Ascending aorta (tissue), 2 donors: ENCODE measurements around the gene ETV5. TPM values are rescaled to one million over a fixed set of nuclear protein-coding genes. Genes with fewer than 3 reads are reported as not detected.

Source experiments
- DNase-seq, 2 donors: peaks; one replicate each; pipeline ENCODE4 v3.0.0-alpha.2; 2019; ENCODE audit warnings: low spot score in 2 of 2
- H3K27ac ChIP-seq, 2 donors: fragments of 200-600 bp; sonication (generic); one replicate each; pipeline ENCODE4 v1.5.1; 2016 to 2017; ENCODE audit warnings: mild to moderate bottlenecking in 1 of 2
- H3K27me3 ChIP-seq: fragments of 200-600 bp; sonication (generic); one replicate; pipeline ENCODE4 v1.5.1; 2017
- H3K36me3 ChIP-seq, 2 donors: fragments of 200-600 bp; sonication (generic); one replicate each; pipeline ENCODE4 v1.5.1; 2016
- H3K4me1 ChIP-seq, 2 donors: fragments of 200-600 bp; sonication (generic); one replicate each; pipeline ENCODE4 v1.5.1; 2016 to 2017; ENCODE audit warnings: mild to moderate bottlenecking in 1 of 2
- H3K4me3 ChIP-seq, 2 donors: fragments of 200-600 bp; sonication (generic); one replicate each; pipeline ENCODE4 v1.5.1; 2016 to 2017; ENCODE audit warnings: mild to moderate bottlenecking in 1 of 2
- H3K9me3 ChIP-seq, 2 donors: fragments of 200-600 bp; sonication (generic); one replicate each; pipeline ENCODE4 v1.5.1; 2016
- intact Hi-C: fragments of 100-400 bp; cut with DNase I; formaldehyde crosslinking; loops from one replicate; pipeline ENCODE4 v1.15.1; 2023
- total RNA-seq: library from RNA; depleted of rRNA; stranded (reverse); fragments of >200 nt; gene quantifications from one replicate; pipeline ENCODE4 v1.1.0, GENCODE V29; 2016
- TF ChIP-seq, protein P1 (sequence below), 3 experiments: fragments of 200-600 bp in 2 of 3; fragments of 450-650 bp in 1 of 3; sonication (generic) in 2 of 3; IDR thresholded peaks; one replicate each; pipeline ENCODE4 v1.5.1; 2016 to 2019; ENCODE audit warnings: antibody characterized with exemption in 3 of 3, mild to moderate bottlenecking in 1 of 3, moderate library complexity in 1 of 3

Gene ETV5
- total RNA-seq, 1 donor from 2014 or later, result 15.8 TPM

DNA sequence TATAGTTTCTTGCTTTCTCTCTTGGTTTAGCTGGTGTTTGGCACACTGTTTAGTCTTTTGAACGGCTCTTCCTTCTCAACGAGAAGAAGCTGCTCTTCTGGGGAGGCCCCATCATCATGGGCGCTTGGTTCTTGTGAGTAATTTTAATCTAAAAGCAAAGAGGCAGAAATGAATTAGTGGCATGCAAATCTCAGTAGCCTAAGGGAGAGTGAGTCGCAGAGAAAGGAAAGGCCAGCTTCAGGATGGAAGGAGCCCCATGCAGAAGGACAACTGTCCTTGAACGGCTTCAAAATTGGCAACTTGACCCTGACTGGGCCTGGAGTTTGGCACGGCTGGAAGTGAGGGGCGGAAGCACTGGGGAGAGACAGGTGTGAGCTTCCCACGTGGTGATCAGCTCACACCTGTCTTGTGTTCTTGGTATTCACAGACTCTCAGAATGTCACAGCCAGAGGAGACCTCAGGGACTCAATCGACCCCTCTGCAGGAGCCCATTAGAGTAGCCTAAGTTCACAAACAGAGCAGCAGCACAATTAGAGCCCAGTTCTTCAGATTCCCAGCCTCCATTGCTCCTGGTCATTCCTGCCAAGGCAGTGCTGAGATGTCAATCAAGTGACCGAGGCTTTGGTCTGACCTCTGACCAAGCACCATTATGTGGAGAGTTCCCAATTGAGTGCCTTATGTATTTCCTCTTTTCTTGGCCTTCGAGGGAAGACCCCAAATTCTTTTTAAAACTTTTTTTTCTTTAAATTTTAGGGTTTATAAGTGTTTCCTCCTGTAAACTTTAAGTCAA is 41.3 kb upstream of the ETV5 start:
- peaks cover 0 to 7% of the 10 kb centered on the region in 2 donors for H3K36me3 ChIP-seq
- DNase-seq, result peak in 1 of 2 donors; percentile 43
- TF ChIP-seq, protein P1, sequence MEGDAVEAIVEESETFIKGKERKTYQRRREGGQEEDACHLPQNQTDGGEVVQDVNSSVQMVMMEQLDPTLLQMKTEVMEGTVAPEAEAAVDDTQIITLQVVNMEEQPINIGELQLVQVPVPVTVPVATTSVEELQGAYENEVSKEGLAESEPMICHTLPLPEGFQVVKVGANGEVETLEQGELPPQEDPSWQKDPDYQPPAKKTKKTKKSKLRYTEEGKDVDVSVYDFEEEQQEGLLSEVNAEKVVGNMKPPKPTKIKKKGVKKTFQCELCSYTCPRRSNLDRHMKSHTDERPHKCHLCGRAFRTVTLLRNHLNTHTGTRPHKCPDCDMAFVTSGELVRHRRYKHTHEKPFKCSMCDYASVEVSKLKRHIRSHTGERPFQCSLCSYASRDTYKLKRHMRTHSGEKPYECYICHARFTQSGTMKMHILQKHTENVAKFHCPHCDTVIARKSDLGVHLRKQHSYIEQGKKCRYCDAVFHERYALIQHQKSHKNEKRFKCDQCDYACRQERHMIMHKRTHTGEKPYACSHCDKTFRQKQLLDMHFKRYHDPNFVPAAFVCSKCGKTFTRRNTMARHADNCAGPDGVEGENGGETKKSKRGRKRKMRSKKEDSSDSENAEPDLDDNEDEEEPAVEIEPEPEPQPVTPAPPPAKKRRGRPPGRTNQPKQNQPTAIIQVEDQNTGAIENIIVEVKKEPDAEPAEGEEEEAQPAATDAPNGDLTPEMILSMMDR (IDR thresholded peaks at IDR 0.05), result no peak
- H3K27ac ChIP-seq, result no peak overlapping the region
- no peaks in the 10 kb centered on the region for H3K4me1 ChIP-seq
- intact Hi-C loops, result no loop called here
- no peaks in the 10 kb centered on the region for H3K9me3 ChIP-seq
- no peak overlapping the region for H3K4me3 ChIP-seq
- no peaks in the 10 kb centered on the region for H3K27me3 ChIP-seq

DNA sequence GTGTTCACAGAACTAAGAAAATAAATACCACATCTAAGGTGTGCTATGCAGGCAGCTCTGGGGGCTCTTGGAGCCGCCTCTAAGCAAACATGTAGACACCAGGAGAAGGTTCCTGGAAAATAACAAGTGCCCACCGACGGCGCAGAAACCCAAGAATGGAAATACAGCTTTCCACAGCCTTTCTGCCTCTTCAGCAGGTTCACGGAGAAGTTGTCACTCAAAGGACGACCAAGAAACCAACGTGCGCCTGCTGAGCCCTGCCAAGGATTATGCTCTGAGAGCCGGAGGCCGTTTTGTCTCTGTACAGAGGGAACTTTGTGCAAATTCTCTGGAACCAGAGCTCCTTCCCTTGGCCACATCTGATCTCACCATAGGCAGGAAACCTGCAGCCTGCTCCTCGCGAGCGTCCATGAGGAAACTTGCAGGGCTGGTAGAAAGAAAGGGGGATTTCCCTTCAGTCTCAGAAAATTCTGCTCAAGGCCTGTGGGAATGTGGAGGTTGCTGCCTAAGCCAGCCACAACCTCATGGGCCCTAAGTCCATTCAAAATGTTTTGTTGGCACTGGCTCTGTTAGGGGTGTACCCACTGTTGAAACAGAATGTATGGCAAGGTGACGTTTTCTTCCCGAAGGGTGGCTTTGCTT is 40.6 kb upstream of the ETV5 start:
- intact Hi-C loops, result no loop called here
- Histone ChIP-seq H3K4me1 (no peaks in the 10 kb centered on the region), H3K4me3 (no peak overlapping the region), H3K27ac (no peak overlapping the region), H3K36me3 (peaks cover 0 to 7% of the 10 kb centered on the region in 2 donors), H3K27me3 (no peaks in the 10 kb centered on the region), H3K9me3 (no peaks in the 10 kb centered on the region)
- TF ChIP-seq, protein P1 (IDR thresholded peaks at IDR 0.05), result no peak
- DNase-seq, result peak in 1 of 2 donors; percentile 61

DNA sequence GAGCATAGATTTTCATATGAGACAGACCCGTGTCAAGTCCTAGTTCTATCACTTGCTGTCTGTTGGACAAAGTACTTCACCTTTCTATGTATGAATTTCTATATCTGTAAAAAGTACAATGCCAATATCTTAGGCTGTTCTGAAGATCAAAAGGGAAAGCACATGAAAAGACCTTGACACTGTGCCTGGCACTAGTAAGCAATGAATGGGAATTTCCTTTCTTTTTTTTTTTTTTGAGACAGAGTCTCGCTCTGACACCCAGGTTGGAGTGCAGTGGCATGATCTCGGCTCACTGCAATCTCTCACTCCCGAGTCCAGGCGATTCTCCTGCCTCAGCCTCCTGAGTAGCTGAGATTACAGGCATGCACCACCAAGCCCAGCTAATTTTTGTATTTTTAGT is 35.4 kb upstream of the ETV5 start:
- Histone ChIP-seq H3K36me3 (no peaks in the 10 kb centered on the region), H3K4me3 (no peak overlapping the region), H3K27me3 (no peaks in the 10 kb centered on the region), H3K4me1 (no peaks in the 10 kb centered on the region), H3K27ac (no peak overlapping the region), H3K9me3 (no peaks in the 10 kb centered on the region)
- intact Hi-C loops, result no loop called here
- TF ChIP-seq, protein P1 (IDR thresholded peaks at IDR 0.05), result no peak
- no peak for DNase-seq

DNA sequence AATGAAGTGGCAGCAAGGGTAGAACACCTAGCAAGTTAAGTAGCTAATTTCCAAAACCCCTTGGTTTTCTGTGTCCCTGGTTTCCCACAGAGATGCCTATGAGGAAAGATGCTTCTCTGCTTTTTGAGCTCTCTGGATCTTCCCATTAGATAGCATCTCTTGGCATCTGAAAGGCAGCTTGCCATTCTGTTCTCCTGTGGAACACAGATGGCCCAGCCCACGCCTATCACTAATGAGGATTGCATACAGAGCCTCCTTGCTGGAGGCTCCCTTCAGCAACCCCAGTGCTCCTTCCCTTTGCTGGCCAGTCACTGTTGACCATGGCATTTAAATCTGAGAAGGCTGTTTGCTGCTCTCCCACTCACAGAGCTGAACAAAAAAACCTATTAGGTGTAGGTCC is 34.4 kb upstream of the ETV5 start:
- TF ChIP-seq, protein P1 (IDR thresholded peaks at IDR 0.05), result no peak
- no peak overlapping the region for H3K4me3 ChIP-seq
- no peaks in the 10 kb centered on the region for H3K36me3 ChIP-seq
- no peaks in the 10 kb centered on the region for H3K27me3 ChIP-seq
- no peaks in the 10 kb centered on the region for H3K4me1 ChIP-seq
- intact Hi-C loops, result no loop called here
- no peak overlapping the region for H3K27ac ChIP-seq
- peak in 1 of 2 donors; percentile 42 for DNase-seq
- no peaks in the 10 kb centered on the region for H3K9me3 ChIP-seq

DNA sequence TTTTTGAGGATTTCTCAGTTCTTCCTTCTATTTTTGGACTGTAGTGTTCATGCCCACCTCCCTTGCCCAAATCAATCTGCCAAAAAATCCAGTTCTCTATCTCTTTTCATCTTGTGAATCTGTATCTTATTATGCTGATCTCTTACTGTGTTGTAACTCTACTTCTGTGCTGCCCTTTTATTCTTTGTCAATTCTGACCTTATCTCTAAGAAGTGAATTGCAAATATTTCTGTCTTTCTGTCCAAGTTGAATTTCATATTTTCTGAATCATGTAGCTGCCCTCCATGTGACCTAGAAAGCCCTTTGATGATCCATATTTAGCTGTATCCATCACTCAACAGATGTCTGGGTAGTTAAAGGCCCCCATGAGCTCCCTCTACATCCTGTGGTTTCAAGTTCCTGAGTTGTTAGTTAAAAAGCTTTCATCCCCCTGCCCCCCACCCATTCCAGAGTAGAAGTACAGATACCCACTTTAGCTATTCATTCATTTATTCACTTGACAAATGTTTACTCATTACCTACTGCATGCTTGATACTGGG is 33.6 kb upstream of the ETV5 start:
- no peak overlapping the region for H3K27ac ChIP-seq
- no peaks in the 10 kb centered on the region for H3K27me3 ChIP-seq
- H3K36me3 ChIP-seq, result no peaks in the 10 kb centered on the region
- TF ChIP-seq, protein P1 (IDR thresholded peaks at IDR 0.05), result no peak
- no peak for DNase-seq
- no peaks in the 10 kb centered on the region for H3K4me1 ChIP-seq
- intact Hi-C loops, result no loop called here
- no peaks in the 10 kb centered on the region for H3K9me3 ChIP-seq
- no peak overlapping the region for H3K4me3 ChIP-seq
